Fibroblast of lung (primary cell): ENCODE results near the gene NHP2.
"Not testable (repeated sequence)": the region's sequence is repeated elsewhere in the genome, so short reads cannot be mapped to it uniquely, and the experiment has no call there.

Experiments
- EZH2 ChIP-seq: IDR thresholded peaks from 2 replicates; pipeline ENCODE4 v1.5.1; 2012; ENCODE audit warnings: low read length, control low read depth, mild to moderate bottlenecking; ENCODE audit errors: missing control alignments
- TF ChIP-seq, protein P1 (sequence below), 2 donors: IDR thresholded peaks in 1 of 2; conservative IDR thresholded peaks in 1 of 2; 1 replicate in 1 of 2; 2 replicates in 1 of 2; pipeline ENCODE4 v1.5.1; 2011 to 2012; ENCODE audit warnings: low read length in 2 of 2, control low read depth in 1 of 2, inconsistent platforms in 1 of 2, low read depth in 1 of 2, mild to moderate bottlenecking in 1 of 2

DNA sequence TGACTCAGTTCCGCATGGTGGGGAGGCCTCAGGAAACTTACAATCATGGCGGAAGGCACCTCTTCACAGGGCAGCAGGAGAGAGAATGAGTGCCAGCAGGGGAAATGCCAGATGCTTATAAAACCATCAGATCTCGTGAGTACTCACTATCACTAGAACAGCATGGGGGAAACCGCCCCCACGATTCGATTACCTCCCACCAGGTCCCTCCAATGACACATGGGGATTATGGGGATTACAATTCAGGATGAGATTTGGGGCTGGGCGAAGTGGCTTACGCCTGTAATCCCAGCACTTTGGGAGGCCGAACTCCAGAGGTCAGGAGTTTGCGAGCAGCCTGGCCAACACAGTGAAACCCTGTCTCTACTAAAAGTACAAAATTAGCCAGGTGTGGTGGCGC is 44.5 kb upstream of the NHP2 start:
- TF ChIP-seq, protein P1, sequence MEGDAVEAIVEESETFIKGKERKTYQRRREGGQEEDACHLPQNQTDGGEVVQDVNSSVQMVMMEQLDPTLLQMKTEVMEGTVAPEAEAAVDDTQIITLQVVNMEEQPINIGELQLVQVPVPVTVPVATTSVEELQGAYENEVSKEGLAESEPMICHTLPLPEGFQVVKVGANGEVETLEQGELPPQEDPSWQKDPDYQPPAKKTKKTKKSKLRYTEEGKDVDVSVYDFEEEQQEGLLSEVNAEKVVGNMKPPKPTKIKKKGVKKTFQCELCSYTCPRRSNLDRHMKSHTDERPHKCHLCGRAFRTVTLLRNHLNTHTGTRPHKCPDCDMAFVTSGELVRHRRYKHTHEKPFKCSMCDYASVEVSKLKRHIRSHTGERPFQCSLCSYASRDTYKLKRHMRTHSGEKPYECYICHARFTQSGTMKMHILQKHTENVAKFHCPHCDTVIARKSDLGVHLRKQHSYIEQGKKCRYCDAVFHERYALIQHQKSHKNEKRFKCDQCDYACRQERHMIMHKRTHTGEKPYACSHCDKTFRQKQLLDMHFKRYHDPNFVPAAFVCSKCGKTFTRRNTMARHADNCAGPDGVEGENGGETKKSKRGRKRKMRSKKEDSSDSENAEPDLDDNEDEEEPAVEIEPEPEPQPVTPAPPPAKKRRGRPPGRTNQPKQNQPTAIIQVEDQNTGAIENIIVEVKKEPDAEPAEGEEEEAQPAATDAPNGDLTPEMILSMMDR (conservative IDR thresholded peaks at IDR 0.05 in 1 of 2, IDR thresholded peaks at IDR 0.05 in 1 of 2; ENCODE audit: low read depth in 1 of 2, low read length in 2 of 2) = not testable (repeated sequence)
- not testable (repeated sequence) for TF ChIP-seq EZH2
